Hepatic stellate cell (primary cell): ENCODE data around the gene FANCC.

Source experiments
- DNase-seq: peaks from one replicate; pipeline ENCODE4 v3.0.0; 2011; ENCODE audit warnings: low spot score

Gene FANCC

GRCh38 chr9:95317119-95317892, at the start of gene FANCC:
TSS of gene FANCC (minus strand) at chr9:95317709. CDS start at chr9:95249291, 68,418 bp downstream.
- peak; percentile 89 for DNase-seq

GRCh38 chr9:95366731-95367325, 49.3 kb upstream of the FANCC start:
- DNase-seq, result no peak

DNA sequence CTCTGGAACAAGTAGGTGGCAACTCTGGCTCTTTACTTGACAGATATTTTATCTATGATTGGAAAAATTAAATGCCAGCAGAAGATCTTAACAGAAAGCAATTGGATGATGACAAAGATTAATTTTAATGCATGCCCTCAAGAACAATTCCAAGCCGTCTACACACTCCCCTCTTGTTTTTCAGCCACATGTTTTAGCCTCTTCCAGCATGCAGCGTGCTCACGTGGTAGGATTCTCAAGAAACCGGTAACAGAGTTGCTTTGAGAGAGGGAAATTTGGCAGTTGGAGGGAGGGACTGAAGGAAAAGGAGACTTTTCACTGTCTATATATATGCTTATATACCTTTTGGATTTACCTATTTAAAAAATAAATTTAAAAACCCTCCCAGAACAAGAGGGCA, 48.3 kb upstream of the FANCC start:
- no peak for DNase-seq

DNA sequence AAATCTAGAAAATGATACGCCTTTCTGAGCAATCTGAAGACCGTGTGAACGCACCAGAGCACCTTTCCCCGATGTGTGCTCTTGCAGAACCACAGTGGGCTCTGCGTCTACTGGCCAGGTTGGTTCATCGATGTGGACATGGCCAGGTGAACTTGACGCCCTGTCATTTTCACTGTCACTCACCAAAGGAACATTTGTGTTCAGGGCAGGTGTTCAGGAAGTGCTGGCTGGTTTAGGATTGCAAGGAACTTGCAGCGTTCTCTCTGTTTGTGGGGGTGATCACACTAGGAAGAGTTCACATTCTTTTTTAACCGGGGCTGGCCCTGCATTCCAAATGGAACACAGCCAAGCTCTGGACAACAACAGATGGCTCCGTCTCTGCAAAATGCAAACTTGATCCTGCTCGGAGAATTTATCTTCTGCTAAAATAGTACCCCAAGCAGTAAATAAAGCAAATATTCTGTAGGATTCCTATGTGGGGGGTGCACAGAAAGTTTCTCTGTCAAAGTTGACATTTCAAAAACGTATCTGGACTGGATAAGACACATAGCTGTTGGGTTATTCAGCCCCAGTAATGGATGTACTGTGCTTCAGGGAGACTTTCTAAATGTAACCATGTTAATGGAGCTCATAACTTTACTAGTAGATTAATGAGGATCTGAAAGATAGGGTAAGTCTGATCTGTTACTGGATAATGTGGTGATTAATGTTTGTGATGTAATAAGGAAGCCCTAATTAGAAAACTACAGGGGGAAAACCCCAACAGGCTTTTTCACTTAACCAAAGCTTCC, 45.7 kb upstream of the FANCC start:
- DNase-seq, result no peak

DNA sequence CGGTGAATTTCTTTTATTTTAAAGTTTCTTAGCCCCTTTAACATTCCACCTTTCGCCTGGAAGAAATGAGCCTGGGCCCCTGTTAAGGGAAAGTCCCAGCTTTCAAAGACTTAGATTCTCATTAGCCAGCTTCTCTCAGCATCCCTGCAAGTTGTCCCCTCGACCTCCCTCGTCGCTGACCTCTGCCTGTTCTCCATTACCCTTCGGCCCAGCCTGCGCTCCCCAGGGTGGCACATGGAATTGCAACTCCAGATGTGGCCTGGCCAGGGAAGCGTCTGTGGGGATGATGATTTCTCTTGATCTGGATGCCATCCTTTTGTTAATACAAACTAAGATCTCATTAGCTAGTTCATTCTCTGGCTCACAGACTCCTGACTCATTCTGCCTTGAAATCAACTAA, 43.4 kb upstream of the FANCC start:
- no peak for DNase-seq

- no peak for DNase-seq
Observed at GRCh38 chr9:95357316-95357715, 39.8 kb upstream of the FANCC start.

GRCh38 chr9:95355500-95355899, 38.0 kb upstream of the FANCC start:
- DNase-seq, result no peak

DNA sequence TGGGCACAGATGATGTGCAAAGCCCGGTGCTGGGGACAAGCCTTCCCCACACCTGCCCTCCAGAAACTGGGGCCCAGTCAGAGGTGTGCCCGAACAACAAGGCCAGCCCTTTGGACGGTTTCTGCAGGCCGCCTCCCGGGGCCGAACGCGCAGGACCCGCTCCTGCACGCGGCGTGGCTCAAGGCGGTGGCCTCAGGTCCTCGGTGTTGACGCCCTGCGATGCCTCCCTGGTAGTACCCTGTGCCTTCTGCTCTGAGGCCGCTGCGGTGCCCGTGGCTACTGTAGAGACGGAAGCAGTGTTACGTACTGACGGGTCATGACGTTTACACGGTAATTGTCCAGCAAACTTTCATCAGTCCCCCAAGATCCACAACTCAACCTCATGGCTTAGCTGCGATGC, 33.5 kb upstream of the FANCC start:
- no peak for DNase-seq

DNA sequence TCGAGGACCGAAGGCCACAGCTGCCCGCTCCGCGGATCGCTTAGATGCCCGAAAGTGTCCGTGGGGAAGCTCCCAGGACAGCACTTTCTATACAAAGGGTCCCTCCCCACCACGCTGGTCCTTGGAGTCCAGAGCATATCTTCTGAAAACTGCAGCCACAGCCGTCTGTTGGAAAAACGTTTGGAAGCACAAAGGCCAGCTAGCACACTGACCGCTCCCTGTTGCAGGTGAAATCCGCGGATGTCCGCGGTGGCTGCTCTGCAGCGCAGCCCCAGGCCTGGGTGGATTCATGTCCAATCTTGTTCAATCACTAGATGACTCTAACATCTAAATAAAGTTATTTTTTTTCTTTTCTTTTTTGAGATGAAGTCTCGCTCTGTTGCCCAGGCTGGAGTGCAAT, 32.8 kb upstream of the FANCC start:
- no peak for DNase-seq

- no peak for DNase-seq
Observed at GRCh38 chr9:95349091-95350038, 31.9 kb upstream of the FANCC start.

GRCh38 chr9:95346021-95346420, 28.5 kb upstream of the FANCC start:
- no peak for DNase-seq

DNA sequence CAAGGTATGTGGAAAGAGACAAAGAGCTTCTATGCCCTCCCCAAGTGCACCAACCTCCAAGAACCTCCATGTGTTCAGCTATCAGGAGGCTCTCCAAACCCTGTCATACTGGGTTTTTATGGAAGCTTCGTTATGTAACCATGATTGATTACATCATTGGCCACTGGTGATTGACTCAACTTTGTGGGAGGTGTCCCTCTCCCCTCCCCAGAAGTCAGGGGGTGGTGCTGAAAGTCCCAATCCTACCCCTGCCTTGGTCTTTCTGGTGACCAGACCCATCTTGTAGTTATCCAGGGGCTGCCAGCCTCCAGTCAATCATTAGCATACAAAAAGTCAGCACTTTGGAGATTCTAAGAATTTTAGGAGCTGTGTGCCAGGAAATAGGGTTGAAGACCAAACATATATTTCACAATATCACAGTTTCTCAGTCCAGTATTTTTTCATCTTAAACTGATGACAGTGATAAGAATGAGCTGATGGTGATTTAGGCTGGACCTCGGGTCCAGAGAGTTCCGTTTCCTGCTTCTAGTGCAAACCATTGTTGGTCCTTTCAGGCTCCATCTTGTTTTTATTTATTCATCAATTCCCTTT, 27.3 kb upstream of the FANCC start:
- no peak for DNase-seq

- DNase-seq, result no peak
Observed at GRCh38 chr9:95343725-95344287, 26.3 kb upstream of the FANCC start.

DNA sequence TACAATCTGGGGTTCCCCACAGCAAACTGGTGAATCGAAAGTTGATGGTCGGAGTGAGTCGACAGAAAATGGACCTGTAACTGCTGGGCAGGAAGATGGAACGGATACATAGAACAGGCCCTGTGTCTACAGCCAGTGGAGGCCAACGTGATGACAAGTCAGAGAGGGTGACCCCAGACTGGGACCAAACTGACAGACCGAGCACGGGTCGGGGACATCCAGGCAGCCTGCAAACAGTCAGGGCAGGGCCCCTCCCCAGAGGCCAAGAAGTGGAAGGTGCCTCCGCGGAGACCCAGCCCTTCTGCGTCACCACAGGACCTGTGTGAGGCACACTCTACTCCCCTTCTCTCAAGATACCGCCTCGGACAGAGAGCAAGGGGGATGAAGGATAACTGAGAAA, 25.1 kb upstream of the FANCC start:
- DNase-seq, result no peak

DNA sequence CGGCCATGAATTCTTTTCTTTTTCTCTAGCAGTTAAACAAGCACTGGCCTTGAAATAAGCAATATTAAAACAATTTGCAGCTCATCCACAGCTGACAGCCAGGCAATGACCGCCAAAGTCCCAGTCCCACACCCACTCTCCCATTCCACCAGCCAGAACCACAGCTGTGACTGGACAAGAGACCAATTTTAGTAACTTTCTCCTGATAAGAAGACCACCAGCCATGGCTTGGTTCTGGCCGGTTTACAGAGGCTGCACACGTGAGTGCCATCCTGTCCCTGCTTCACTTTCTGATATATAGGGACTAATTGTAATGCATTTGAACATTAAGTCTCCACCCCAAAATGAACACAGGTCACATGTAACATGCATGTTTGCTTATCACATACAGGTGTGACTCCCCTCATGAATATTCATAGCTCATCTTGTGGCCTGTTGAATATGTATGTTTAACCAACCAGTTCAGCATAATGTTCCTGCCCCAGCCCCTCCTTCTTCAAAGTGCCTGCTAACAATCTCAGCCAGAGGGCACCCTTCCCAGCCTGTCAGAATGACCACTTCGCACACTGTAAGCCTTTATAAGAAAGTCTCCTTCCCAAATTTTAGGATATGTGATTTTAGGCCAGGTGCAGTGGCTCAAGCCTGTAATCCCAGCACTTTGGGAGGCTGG, 23.9 kb upstream of the FANCC start:
- no peak for DNase-seq

GRCh38 chr9:95338243-95338642, 20.7 kb upstream of the FANCC start:
- no peak for DNase-seq

DNA sequence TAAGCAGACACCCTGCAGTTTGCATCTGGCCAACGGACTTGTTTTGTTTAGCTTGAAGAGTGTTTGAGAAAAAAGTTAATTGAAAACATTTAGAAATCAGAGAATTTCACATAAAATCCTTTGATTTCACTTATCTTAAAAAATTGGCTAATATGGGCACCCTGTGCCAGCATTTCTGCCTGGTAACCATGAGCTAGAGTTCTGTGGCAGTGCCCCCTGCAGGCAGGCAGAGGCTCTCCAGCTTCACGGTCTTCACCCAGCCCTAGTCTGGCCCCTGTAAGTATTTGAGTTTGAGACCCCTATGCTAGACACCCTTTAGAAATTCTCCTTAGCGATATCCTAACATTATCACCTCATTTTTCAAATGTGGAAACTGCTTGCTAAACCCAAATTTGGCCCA, 18.8 kb upstream of the FANCC start:
- no peak for DNase-seq

DNA sequence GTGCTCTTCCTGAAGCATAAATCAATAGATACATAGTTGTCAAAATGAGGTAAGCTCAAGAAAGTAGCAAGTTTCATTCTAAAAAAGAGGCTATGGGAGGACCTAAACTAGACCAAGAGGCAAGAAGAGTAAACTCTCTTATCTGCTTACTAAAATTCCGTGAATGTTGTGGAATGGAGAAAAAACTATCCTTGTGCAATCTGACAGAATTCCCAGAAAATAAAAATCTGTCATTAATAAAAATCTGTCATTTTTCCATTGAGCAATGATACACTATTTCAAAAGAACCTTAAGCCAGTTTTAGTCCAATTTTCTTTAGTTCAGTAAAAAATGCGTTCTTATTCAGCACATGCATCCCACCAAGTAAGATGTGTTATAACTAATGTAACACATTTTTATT, 15.9 kb upstream of the FANCC start:
- DNase-seq, result no peak

DNA sequence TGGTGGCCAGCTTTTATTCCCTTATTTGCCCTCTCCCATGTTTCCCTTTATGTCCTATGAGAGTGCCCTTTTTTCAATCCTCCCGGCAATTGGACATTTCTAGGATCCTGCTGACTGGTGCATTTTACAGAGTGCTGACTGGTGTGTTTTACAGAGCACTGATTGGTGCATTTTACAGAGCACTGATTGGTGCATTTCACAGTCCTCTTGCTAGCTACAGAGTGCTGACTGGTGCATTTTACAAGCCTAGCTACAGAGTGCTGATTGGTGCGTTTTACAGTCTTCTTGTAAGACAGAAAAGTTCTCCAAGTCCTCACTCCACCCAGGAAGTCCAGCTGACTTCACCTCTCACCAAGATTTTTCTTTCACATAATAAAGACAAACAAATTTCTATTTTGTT, 15.4 kb upstream of the FANCC start:
- no peak for DNase-seq

- no peak for DNase-seq
Observed at GRCh38 chr9:95330720-95331404, 13.4 kb upstream of the FANCC start.
